GM12865 (cell line): ENCODE data around the gene PALM2AKAP2.

ENCODE experiments used
- DNase-seq: peaks from one replicate; pipeline ENCODE4 v3.0.0; 2010; ENCODE audit warnings: low read depth
- H3K4me3 ChIP-seq: 2 replicates; pipeline ENCODE4 v1.5.1; 2011; ENCODE audit warnings: mild to moderate bottlenecking, low read depth, low read length, control low read depth
- CTCF ChIP-seq: IDR thresholded peaks from 2 replicates; pipeline ENCODE4 v1.5.1; 2011; ENCODE audit warnings: low read length, control low read depth, low read depth, inconsistent platforms; ENCODE audit not compliant: insufficient read depth; ENCODE audit errors: missing control alignments

PALM2AKAP2 gene

DNA sequence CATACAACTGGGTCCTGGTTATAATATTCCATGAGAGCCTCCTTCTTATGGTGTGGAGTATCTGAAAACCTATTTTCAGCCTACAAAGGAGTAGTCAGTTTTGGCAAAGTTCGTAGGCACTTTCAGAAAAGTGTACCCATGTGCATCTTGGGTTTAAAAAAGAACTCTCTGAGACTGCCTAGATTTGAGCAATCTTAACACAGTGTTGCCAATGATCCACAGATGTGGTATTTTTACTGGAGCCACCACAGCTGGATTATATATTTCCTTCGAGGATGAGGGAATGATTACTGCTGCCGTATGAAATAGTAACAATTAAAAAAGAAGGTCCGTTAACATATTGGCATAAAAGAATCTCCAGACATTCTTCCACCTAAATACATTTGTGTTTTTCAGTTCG is 1.1 kb downstream of the PALM2AKAP2 start:
- no peak for DNase-seq
- TF ChIP-seq CTCF = no peak
- H3K4me3 ChIP-seq = no peak overlapping the region

DNA sequence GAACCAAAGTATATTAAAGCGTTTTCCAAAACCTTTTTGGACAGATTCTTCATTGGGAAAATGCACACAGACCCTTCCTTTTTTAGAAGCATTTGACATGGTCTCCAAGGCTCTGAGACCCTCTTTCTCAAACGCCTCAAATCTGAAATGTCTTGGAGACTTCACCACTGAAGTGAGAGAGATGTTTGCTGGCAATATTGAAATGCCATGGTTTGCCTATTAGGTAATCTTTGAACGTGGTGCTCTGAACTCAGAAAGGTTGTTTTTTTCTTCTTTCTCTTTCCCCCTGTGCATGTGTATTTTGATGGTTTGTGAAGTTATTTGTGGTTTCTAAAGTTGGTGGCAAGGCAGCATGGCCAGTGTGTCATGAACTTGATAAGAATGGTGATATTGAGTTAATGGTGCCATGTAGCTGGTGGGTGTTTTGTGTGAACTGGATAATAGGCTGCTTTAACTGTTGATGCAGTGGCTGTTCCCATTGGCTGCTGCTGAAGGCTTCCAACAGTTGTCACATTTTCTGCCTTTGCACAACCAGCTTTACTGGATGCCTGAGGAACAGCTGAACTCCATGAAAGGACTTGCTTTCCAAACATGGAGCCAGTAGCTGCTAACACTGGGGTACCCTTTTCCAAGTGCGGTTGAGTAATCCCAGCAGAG is 1.7 kb downstream of the PALM2AKAP2 start:
- TF ChIP-seq CTCF = no peak
- H3K4me3 ChIP-seq = no peak overlapping the region

GRCh38 chr9:109787735-109788134 is 7.7 kb downstream of the PALM2AKAP2 start:
- TF ChIP-seq CTCF = no peak
- no peak overlapping the region for H3K4me3 ChIP-seq
- no peak for DNase-seq

More for the DNA sequence above, 1.7 kb downstream of the PALM2AKAP2 start:
- DNase-seq = no peak

- TF ChIP-seq CTCF = no peak
- no peak overlapping the region for H3K4me3 ChIP-seq
- DNase-seq = no peak
Observed at GRCh38 chr9:109789556-109789955, 9.6 kb downstream of the PALM2AKAP2 start.

DNA sequence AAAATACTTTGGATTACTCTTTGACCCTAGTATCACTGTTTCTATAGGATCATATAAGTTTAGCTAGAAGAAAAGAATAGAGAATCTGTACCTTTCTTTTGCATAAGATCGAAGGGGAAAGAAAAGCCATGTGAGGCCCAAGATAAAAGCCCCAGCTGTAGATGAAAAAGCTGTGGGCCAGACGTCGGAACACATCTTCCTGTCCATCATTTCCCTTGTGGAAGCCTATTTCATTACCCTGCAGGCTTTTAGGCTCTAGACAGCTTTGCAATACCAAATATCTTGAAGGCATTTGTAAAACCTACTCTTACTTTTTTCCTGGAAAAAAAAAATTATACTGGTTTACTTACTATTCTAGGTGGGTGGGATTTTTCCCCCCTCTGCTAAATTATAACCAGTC is 10.0 kb downstream of the PALM2AKAP2 start:
- no peak for TF ChIP-seq CTCF
- no peak for DNase-seq
- no peak overlapping the region for H3K4me3 ChIP-seq

- DNase-seq = no peak
- no peak for TF ChIP-seq CTCF
- H3K4me3 ChIP-seq = no peak overlapping the region
Observed at GRCh38 chr9:109791003-109791677, 11.1 kb downstream of the PALM2AKAP2 start.
